ENCODE data around the gene COQ5. TPM values are rescaled to one million over a fixed set of nuclear protein-coding genes. Genes with fewer than 3 reads are reported as not detected.
A peak's percentile ranks its signal among the peaks of the same experiment; 100 is the strongest.

The COQ5 gene
- total RNA-seq, 1 experiment from 2014 or later = 56.8 TPM

GRCh38 chr12:120481022-120481767 lies 47.8 kb downstream of the COQ5 start:
- Histone ChIP-seq H3K4me3 (ENCODE audit: insufficient read depth, low read depth, low read length) (no peak overlapping the region), H3K36me3 (replicated peaks; ENCODE audit: control insufficient read depth, insufficient read depth, low read length) (no peaks in the 10 kb centered on the region), H3K27me3 (ENCODE audit: control insufficient read depth, insufficient read depth, low read length) (no peaks in the 10 kb centered on the region)
- no peak for DNase-seq

DNA sequence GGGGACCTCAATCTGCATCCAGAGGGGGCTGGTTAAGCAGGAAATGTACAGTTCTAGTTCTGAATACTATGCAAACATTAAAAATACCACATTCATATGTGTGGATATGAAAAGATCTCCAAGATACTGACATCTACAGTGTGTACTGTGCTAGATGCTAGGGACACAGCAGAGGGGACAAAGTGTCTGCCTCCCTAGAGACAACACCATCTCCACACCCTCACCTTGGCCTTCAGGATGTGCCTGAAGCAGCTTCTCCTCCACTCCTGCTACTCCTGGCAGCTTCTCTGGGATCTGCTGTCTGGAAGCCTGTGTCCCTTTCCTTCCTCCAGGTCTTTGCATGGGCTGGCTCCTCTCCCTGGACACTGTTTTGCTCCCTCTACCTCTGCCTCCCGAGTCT lies 48.7 kb downstream of the COQ5 start:
- Histone ChIP-seq H3K36me3 (replicated peaks; ENCODE audit: control insufficient read depth, insufficient read depth, low read length) (no peaks in the 10 kb centered on the region), H3K4me3 (ENCODE audit: insufficient read depth, low read depth, low read length) (no peak overlapping the region), H3K27me3 (ENCODE audit: control insufficient read depth, insufficient read depth, low read length) (no peaks in the 10 kb centered on the region)
- DNase-seq = no peak

DNA sequence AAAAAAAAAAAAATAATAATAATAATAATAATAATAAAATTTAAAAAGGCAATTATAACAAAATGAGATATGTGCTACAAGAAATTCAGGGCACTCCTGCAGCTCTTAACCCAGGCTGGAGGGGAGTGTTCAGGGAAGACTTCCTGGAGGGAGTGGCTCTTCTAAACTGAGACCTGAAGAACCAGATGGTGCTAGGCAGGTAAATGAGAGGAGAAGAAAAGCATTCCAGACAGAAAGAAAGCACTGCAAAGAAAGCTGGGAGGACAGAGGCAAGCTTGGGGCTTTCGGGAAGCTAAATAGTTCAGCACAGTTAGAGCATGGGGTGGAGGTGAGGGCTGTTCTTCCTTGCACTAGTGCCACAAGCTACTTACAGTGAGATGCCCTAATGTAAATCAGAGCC lies 49.5 kb downstream of the COQ5 start:
- Histone ChIP-seq H3K27me3 (ENCODE audit: control insufficient read depth, insufficient read depth, low read length) (no peaks in the 10 kb centered on the region), H3K36me3 (replicated peaks; ENCODE audit: control insufficient read depth, insufficient read depth, low read length) (no peaks in the 10 kb centered on the region), H3K4me3 (ENCODE audit: insufficient read depth, low read depth, low read length) (no peak overlapping the region)
- no peak for DNase-seq

- DNase-seq = no peak
- Histone ChIP-seq H3K27me3 (ENCODE audit: control insufficient read depth, insufficient read depth, low read length) (no peaks in the 10 kb centered on the region), H3K36me3 (replicated peaks; ENCODE audit: control insufficient read depth, insufficient read depth, low read length) (no peaks in the 10 kb centered on the region), H3K4me3 (ENCODE audit: insufficient read depth, low read depth, low read length) (no peak overlapping the region)
These were observed 53.3 kb downstream of the COQ5 start for GRCh38 chr12:120475643-120476042.

DNA sequence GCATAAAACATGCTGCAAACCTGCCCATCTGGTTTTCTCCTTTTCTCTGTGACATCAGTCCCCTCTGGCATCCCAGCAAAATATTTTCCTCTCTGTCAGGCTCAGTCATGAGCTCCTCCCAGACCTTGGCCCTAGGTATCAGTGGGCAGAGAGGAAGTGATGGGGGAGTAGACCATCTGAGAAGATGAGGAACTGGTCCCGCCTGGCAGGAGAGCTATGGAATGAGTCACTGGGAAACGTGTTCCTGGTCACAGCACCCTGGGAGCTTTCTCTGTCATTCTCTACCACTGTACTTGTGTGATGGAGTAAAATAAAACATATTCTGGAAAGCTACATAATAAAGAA lies 54.4 kb downstream of the COQ5 start:
- no peaks in the 10 kb centered on the region for H3K36me3 ChIP-seq (replicated peaks; ENCODE audit: control insufficient read depth, insufficient read depth, low read length)
- no peak overlapping the region for H3K4me3 ChIP-seq (ENCODE audit: insufficient read depth, low read depth, low read length)
- DNase-seq = peak; percentile 47
- no peaks in the 10 kb centered on the region for H3K27me3 ChIP-seq (ENCODE audit: control insufficient read depth, insufficient read depth, low read length)

- no peak for DNase-seq
- H3K4me3 ChIP-seq (ENCODE audit: insufficient read depth, low read depth, low read length) = no peak overlapping the region
- H3K27me3 ChIP-seq (ENCODE audit: control insufficient read depth, insufficient read depth, low read length) = no peaks in the 10 kb centered on the region
- H3K36me3 ChIP-seq (replicated peaks; ENCODE audit: control insufficient read depth, insufficient read depth, low read length) = no peaks in the 10 kb centered on the region
These were observed 54.9 kb downstream of the COQ5 start for GRCh38 chr12:120473807-120474615.

- no peak for DNase-seq
- no peak overlapping the region for H3K4me3 ChIP-seq (ENCODE audit: insufficient read depth, low read depth, low read length)
- no peaks in the 10 kb centered on the region for H3K27me3 ChIP-seq (ENCODE audit: control insufficient read depth, insufficient read depth, low read length)
- no peaks in the 10 kb centered on the region; the same call in 1 of the 2 replicates for H3K36me3 ChIP-seq (replicated peaks; ENCODE audit: control insufficient read depth, insufficient read depth, low read length)
These were observed 56.4 kb downstream of the COQ5 start for GRCh38 chr12:120472521-120472920.

DNA sequence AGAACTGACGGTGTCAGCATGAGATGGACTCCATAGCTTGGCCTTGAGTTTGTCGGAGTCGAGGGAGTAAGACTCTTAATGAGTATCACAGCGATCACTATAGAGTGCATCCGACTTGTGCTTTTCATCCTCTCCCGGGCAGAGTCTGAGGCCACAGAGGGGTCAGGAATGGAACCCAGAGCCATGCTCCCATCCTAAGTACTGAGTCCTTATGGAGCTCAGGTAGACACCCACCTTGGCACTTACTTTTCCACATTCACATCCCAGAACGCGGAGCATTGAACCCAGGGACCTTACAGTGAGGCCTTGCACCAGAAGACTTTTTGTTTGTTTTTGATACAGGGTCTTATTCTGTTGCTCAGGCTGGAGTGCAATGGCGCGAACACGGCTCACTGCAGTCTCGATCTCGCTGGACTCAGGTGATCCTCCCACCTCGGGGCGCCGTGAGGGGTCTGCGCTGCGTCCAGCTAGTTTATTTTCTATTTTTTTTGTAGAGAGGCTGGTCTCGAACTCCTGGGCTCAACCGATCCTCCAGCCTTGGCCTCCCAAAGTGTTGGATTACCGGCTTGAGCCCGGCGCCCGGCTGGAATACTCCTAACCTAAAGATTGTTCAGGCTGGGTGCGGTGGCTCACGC lies 58.7 kb downstream of the COQ5 start:
- peaks cover 8% of the 10 kb centered on the region for H3K36me3 ChIP-seq (replicated peaks; ENCODE audit: control insufficient read depth, insufficient read depth, low read length)

GRCh38 chr12:120469450-120470149 lies 59.4 kb downstream of the COQ5 start, which contains the start of gene SRSF9:
SRSF9 (minus strand) TSS chr12:120469748; CDS start chr12:120469609, 139 bp downstream.
- Histone ChIP-seq H3K36me3 (replicated peaks; ENCODE audit: control insufficient read depth, insufficient read depth, low read length) (peaks cover 13% of the 10 kb centered on the region), H3K4me3 (ENCODE audit: insufficient read depth, low read depth, low read length) (peak within 1 kb of the TSS; percentile 99), H3K27me3 (ENCODE audit: control insufficient read depth, insufficient read depth, low read length) (no peaks in the 10 kb centered on the region)
- DNase-seq = peak; percentile 99

More for the DNA sequence above, 58.7 kb downstream of the COQ5 start:
- H3K27me3 ChIP-seq (ENCODE audit: control insufficient read depth, insufficient read depth, low read length) = no peaks in the 10 kb centered on the region
- DNase-seq = no peak
- peak overlapping the region; percentile 99 for H3K4me3 ChIP-seq (ENCODE audit: insufficient read depth, low read depth, low read length)

DNA sequence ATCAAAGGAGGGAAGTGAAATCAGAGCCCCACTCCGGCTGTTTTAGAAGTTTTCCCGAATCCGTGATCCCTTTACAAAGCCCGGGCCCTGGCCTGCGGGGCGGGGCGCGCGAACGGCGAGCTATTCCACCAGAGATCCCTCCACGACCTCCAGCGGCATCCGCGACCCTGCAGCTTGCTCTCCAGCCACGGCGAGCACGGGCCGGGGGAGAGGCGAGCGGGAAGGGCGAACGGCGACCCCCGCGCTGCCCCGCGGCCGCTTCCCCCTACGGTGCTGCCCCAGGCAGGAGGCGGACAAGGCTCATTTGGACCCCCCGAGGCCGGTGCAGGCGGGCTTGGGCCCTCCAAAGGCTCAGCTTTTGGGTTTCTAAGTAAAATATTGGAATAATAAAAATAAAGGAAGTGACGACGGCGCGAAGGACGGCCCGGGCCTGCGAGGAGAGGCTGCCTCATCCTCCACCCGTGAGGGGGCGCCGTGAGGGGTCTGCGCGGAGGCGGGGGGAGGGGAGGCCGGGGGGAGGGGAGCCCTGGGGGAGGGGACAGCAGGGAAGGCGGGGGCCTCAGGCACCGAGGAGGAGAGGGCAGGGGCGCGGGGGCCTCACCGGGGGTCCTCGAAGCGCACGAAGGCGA lies 60.0 kb downstream of the COQ5 start:
- H3K4me3 ChIP-seq (ENCODE audit: insufficient read depth, low read depth, low read length) = peak overlapping the region; percentile 99
- no peaks in the 10 kb centered on the region for H3K27me3 ChIP-seq (ENCODE audit: control insufficient read depth, insufficient read depth, low read length)
- H3K36me3 ChIP-seq (replicated peaks; ENCODE audit: control insufficient read depth, insufficient read depth, low read length) = peaks cover 18% of the 10 kb centered on the region
- DNase-seq = peak; percentile 93

DNA sequence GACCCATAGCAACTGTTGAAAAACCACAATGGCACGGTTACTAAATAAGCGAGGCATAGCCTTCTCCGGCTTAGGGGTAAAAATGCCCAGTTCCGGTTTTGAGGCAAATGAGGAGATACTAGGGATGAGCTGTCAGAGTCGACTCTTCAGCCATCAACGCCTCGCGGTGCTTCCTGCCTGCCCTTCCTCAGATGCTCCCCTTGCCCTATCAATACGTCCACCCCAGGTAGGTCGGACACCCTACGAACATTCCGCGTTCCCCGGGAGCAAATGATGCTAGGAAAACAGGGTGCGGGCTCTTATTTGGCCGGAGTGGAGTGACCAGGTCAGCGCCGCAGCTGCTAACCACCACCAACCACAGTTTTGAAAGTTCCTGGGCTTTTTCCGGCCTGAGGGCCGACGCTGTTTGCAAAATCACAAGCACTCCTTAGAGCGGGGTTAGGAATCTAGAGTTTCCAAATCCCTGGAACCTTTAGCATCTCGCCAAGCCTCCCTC lies 60.6 kb downstream of the COQ5 start:
- H3K36me3 ChIP-seq (replicated peaks; ENCODE audit: control insufficient read depth, insufficient read depth, low read length) = peaks cover 23% of the 10 kb centered on the region
- H3K4me3 ChIP-seq (ENCODE audit: insufficient read depth, low read depth, low read length) = peak overlapping the region; percentile 99
- DNase-seq = peak; percentile 53
- H3K27me3 ChIP-seq (ENCODE audit: control insufficient read depth, insufficient read depth, low read length) = no peaks in the 10 kb centered on the region

GRCh38 chr12:120467439-120467838 lies 61.5 kb downstream of the COQ5 start:
- DNase-seq = no peak
- Histone ChIP-seq H3K4me3 (ENCODE audit: insufficient read depth, low read depth, low read length) (no peak overlapping the region), H3K36me3 (replicated peaks; ENCODE audit: control insufficient read depth, insufficient read depth, low read length) (peaks cover 30% of the 10 kb centered on the region), H3K27me3 (ENCODE audit: control insufficient read depth, insufficient read depth, low read length) (no peaks in the 10 kb centered on the region)

DNA sequence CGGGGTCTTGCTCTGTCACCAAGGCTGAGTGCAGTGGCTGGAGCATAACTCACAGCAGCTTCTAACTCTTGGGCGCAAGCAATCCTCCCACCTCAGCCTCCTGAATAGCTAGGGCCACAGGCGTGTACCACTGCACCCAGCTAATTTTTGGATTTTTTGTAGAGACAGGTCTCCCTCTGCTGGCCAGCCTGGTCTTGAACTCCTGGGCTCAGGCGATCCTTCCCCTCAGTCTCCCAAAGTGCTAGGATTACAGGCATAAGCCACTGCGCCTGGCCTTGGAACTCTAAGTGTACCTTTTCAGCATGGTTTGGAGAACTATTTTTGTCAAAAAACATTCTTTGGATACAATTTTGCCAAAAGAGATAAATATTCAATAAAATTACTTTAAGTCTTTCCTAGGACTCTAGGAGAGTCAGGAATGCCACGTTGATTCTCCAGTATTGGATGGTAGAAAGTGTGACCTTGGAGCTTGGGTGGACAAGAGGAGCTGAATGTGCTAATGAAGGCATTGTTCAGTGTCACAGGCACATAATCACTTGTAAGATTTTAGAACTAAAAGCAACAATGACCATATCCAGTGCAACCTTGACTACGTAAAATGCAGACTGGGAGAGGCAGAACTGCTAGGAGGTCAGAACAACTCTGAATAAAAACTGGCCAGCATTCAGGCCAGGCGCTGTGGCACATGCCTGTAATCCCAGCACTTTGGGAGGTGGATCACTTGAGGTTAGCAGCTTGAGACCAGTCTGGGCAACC lies 62.2 kb downstream of the COQ5 start:
- no peak for DNase-seq
- peaks cover 36% of the 10 kb centered on the region for H3K36me3 ChIP-seq (replicated peaks; ENCODE audit: control insufficient read depth, insufficient read depth, low read length)
- H3K27me3 ChIP-seq (ENCODE audit: control insufficient read depth, insufficient read depth, low read length) = no peaks in the 10 kb centered on the region
- H3K4me3 ChIP-seq (ENCODE audit: insufficient read depth, low read depth, low read length) = no peak overlapping the region
